ENCODE data around the gene SACM1L. TPM values are rescaled to one million over a fixed set of nuclear protein-coding genes. Genes with fewer than 3 reads are reported as not detected.
"Not testable (repeated sequence)": the region's sequence is repeated elsewhere in the genome, so short reads cannot be mapped to it uniquely, and the experiment has no call there.

Gene SACM1L
- total RNA-seq, 1 donor from 2014 or later = 23.6 TPM

DNA sequence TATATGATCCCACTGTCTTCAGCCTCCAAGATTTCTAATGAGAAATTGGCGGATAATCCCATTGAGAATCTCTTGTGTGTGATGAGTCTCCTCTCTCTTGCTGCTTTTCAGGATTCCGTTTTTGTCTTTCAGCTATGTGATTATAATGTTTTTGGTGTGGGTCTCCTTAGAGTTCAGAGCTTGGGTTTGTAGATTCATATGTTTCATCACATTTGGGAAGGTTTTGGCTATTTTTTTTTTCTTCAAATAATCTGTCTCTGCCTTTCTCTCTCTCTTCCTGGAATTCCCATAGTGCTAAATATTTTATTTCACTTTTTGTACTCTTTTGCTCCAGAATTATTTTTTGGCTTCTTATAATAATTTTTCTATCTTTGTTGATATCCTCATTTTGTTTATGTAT, 40.4 kb downstream of the SACM1L start:
- no peak for DNase-seq
- ATAC-seq = no peak
- intact Hi-C loops (cut with micrococcal nuclease) = no loop called here

GRCh38 chr3:45730409-45731154, 41.4 kb downstream of the SACM1L start:
- intact Hi-C loops (cut with micrococcal nuclease) = no loop called here
- no peak for ATAC-seq
- no peak for DNase-seq

- intact Hi-C loops (cut with micrococcal nuclease) = no loop called here
- no peak for ATAC-seq
Measured at GRCh38 chr3:45736707-45737106, 47.5 kb downstream of the SACM1L start.

GRCh38 chr3:45737234-45737633, 48.0 kb downstream of the SACM1L start:
- intact Hi-C loops (cut with micrococcal nuclease) = no loop called here
- ATAC-seq (no peak), DNase-seq (no peak)

More at GRCh38 chr3:45736707-45737106, 47.5 kb downstream of the SACM1L start:
- DNase-seq = no peak

DNA sequence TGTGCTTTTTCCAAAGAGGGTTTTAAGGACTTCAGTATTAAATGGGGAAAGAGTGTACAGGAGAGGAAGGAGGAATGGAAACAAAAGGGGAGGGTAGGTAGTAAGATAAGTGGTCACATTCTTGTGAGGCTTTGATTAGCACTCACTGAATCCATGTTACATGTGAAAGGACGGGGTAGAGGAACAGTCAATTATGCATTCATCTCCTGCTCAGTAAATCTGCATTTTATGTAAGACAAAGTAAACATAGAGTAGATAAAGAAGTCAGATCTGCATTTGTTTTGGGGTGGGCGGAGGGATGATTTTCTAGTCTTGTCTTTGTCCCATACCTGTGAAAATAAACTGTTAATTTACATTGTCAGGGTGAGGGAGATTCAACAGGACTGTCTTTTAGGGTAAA, 50.8 kb downstream of the SACM1L start:
- DNase-seq (no peak), ATAC-seq (no peak)
- intact Hi-C loops (cut with micrococcal nuclease) = no loop called here

DNA sequence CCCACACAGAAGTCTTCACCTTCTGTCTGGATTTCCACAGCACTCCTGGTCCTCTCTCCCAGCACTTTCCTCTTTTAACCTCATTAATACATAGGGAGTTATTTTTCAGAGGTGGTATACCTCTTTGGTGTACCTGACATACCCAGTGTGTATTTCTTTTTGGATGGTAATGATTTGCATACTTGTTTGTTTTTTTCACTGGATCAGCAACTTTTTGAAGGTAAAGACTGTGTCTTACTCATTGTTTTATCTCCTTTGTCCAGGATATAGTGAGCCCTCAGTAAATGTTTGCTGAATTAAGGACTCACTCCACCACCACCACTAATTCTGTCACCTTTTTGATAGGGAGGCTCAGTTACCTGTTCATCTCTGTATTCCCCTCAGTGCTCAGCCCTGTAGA, 52.1 kb downstream of the SACM1L start:
- ATAC-seq (no peak), DNase-seq (no peak)
- intact Hi-C loops (cut with micrococcal nuclease) = no loop called here

- ATAC-seq (no peak), DNase-seq (no peak)
- intact Hi-C loops (cut with micrococcal nuclease) = no loop called here
Measured at GRCh38 chr3:45741742-45742460, 52.7 kb downstream of the SACM1L start.

- intact Hi-C loops (cut with micrococcal nuclease) = no loop called here
- DNase-seq = no peak
- ATAC-seq = no peak
Measured at GRCh38 chr3:45742461-45743089, 53.4 kb downstream of the SACM1L start.

DNA sequence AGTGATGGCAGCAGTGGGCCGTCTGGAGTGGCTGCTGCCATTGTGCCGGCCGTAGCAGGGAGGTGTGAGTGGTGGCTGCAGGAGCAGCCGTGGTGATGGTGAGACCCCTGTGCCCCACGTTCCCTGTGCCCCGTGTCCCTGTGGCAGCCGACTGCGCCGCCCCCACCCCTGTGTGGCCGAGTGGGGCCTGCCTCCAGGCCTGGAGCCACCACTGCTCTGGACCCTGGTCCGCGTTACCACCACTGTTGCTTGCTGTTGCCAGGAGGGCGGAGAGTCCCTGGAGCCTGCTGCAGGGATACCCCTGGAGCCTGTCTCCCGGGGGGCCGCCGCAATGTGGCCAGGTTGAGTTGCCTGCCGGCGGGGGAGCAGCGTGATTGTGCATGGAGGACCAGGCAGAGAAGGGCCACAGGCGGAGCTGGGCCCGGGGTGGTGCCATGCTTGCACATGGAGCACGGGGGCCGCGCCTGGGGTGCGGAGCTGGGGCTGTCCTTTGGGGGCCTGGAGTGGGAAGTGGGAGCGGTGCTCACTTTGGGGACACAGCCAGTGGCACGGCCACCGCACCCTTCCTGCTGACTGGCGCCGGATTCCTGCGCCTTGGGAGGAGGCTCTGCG, 57.1 kb downstream of the SACM1L start:
- intact Hi-C loops (cut with micrococcal nuclease) = no loop called here
- ATAC-seq (peak; percentile 13), DNase-seq (no peak)

DNA sequence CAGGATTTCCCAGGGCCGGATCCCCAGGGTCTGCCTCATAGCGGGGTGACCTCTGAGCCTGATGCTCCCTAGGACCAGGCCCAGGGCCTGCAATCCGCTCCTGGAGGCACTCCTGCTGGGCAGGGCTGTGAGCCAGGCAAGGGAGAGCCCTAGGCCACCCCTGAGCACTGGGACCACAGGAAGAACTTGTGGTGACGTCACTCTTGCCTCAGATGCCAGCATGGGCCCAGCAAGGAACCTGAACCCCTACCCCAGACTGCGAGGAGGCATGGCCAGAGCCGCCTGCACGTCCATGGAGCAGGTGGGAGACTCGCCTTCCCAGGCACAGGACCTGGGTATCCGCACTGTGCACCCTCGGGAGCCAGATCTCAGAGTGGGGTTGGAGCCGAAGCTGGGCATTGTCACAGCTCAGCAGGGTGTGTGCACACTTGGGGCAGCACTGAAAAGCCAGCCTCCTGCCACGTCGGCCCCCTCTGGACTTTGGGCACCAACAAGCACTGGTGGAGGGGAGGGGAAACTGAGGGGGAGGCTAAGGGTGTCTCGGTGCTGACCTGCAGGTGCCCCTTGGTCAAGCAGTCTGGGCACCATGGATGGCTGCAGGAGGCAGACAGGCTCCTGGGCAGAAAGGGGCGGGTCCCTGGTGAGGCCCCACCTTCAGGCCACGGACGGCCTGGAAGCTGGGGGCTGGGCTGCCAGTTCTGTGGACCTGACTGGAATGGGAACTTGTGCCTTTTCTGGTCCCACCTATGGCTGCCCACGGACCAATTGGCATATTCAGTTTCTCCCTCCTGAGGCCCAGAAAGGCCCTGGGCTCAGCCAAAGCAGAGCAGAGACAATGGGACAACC, 57.8 kb downstream of the SACM1L start:
- intact Hi-C loops (cut with micrococcal nuclease) = no loop called here
- ATAC-seq = peak; percentile 20
- no peak for DNase-seq

GRCh38 chr3:45748068-45748467, 58.9 kb downstream of the SACM1L start:
- intact Hi-C loops (cut with micrococcal nuclease) = no loop called here
- no peak for ATAC-seq
- no peak for DNase-seq

DNA sequence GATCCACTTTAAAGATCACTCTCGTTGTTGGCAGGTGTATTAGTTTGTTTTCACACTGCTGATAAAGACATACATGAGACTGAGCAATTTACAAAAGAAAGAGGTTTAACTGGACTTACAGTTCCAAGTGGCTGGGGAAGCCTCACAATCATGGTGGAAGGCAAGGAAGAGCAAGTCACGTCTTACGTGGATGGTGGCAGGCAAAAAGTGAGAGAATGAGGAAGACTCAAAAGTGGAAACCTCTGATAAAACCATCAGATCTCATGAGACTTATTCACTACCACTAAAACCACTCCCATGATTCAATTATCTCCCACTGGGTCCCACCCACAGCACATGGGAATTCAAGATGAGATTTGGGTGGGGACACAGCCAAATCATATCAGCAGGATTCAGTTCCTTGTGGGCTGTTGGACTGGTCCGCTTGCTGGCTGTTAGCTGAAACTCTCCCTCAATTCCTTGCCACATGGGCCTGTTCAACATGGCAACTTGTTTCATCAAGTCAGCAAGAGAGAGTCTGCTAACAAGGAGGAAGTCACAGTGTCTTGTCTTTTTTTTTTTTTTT, 59.9 kb downstream of the SACM1L start:
- ATAC-seq; DNase-seq; intact Hi-C loops (cut with micrococcal nuclease): not testable (repeated sequence)

DNA sequence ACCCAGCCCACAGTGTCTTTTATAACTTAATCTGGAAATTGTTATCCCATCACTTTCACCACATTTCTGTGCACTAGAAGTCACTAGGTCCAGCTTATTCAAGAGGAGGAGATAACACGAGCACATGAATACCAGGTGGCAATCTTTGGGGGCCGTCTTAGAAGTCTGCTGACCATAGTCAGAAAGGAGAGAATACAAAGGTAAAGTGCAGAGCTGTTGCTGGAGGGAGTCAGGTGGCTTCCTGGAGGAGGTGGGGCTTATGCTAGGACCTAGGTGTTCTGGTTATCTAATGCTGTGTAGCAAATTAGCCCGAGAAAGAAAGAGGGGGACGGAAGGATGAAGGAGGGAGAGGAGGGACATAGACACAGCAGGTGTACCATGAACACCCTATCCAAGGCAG, 60.7 kb downstream of the SACM1L start:
- DNase-seq (no peak), ATAC-seq (no peak)
- intact Hi-C loops (cut with micrococcal nuclease) = no loop called here

GRCh38 chr3:45751537-45752242, 62.5 kb downstream of the SACM1L start:
- DNase-seq (no peak), ATAC-seq (no peak)
- intact Hi-C loops (cut with micrococcal nuclease) = no loop called here

GRCh38 chr3:45753095-45753494, 63.9 kb downstream of the SACM1L start:
- intact Hi-C loops (cut with micrococcal nuclease) = no loop called here
- ATAC-seq = no peak
- no peak for DNase-seq

- intact Hi-C loops (cut with micrococcal nuclease) = no loop called here
- no peak for ATAC-seq
- DNase-seq = no peak
Measured at GRCh38 chr3:45754461-45754860, 65.3 kb downstream of the SACM1L start.

DNA sequence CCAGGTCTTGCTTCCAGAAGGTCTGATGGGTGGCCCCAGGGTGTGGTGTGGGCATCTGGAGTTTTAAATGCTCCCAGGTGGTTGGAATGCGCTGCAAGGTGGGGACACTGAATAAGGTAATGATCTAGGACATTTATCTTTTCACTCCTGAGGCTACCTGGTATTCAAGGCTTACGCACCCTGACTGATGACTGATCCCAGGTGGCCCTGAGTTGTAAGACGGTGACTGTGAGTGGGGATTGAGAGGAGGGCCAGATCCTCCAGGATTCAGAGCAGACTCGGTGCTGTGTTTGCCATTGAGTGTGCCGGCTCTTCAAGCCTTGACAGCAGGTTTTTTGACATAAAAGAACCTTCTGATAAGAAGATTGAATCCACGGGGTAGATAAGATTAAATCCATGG, 66.9 kb downstream of the SACM1L start:
- ATAC-seq = no peak
- intact Hi-C loops (cut with micrococcal nuclease) = no loop called here
- DNase-seq = no peak

DNA sequence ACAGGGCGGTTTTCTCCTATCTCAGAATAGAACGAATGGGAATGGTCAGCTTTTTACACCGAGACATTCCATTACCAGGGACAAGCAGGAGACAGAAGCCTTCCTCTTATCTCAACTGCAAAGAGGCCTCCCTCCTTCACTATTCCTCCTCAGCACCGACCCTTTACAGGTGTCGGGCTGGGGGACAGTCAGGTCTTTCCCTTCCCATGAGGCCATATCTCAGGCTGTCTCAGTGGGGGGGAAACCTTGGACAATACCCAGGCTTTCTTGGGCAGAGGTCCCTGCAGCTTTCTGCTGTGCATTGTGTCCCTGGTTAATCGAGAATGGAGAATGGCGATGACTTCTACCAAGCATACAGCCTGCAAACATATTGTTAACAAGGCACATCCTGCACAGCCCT, 67.9 kb downstream of the SACM1L start:
- DNase-seq; intact Hi-C loops (cut with micrococcal nuclease); ATAC-seq: not testable (repeated sequence)
